COR-L47 (cell line): ENCODE measurements around the gene PLEKHO1.
A peak's percentile ranks its signal among the peaks of the same experiment; 100 is the strongest.
"Not testable (repeated sequence)": the region's sequence is repeated elsewhere in the genome, so short reads cannot be mapped to it uniquely, and the experiment has no call there.

ENCODE experiments used
- DNase-seq: peaks from one replicate; lab custom pipeline; 2025; lab: John Stamatoyannopoulos, UW

The PLEKHO1 gene

GRCh38 chr1:150149271-150150132 is at the start of gene PLEKHO1:
PLEKHO1 (plus strand) TSS chr1:150149916; CDS start chr1:150150258, 342 bp downstream.
- DNase-seq = peak; percentile 76

- DNase-seq = no peak
Observed at GRCh38 chr1:150102986-150103385, 46.7 kb upstream of the PLEKHO1 start.

- DNase-seq = no peak
Observed at GRCh38 chr1:150106341-150106740, 43.4 kb upstream of the PLEKHO1 start.

GRCh38 chr1:150109586-150109985 is 40.1 kb upstream of the PLEKHO1 start:
- DNase-seq = no peak

- DNase-seq = no peak
Observed at GRCh38 chr1:150110116-150110515, 39.6 kb upstream of the PLEKHO1 start.

- no peak for DNase-seq
Observed at GRCh38 chr1:150111670-150112069, 38.0 kb upstream of the PLEKHO1 start.

- no peak for DNase-seq
Observed at GRCh38 chr1:150115121-150115520, 34.6 kb upstream of the PLEKHO1 start.

- no peak for DNase-seq
Observed at GRCh38 chr1:150118716-150119115, 31.0 kb upstream of the PLEKHO1 start.

GRCh38 chr1:150121236-150121862 is 28.4 kb upstream of the PLEKHO1 start:
- no peak for DNase-seq

- DNase-seq = no peak
Observed at GRCh38 chr1:150126811-150127210, 22.9 kb upstream of the PLEKHO1 start.

GRCh38 chr1:150127464-150127863 is 22.3 kb upstream of the PLEKHO1 start:
- no peak for DNase-seq

- no peak for DNase-seq
Observed at GRCh38 chr1:150127868-150128267, 21.8 kb upstream of the PLEKHO1 start.

- DNase-seq = no peak
Observed at GRCh38 chr1:150132372-150132771, 17.3 kb upstream of the PLEKHO1 start.

GRCh38 chr1:150134537-150134936 is 15.2 kb upstream of the PLEKHO1 start:
- DNase-seq = no peak

GRCh38 chr1:150135400-150135799 is 14.3 kb upstream of the PLEKHO1 start:
- not testable (repeated sequence) for DNase-seq

- DNase-seq = no peak
Observed at GRCh38 chr1:150138044-150138443, 11.7 kb upstream of the PLEKHO1 start.

- DNase-seq = no peak
Observed at GRCh38 chr1:150141452-150141851, 8.3 kb upstream of the PLEKHO1 start.

- no peak for DNase-seq
Observed at GRCh38 chr1:150142083-150142482, 7.6 kb upstream of the PLEKHO1 start.

GRCh38 chr1:150144606-150145005 is 5.1 kb upstream of the PLEKHO1 start:
- DNase-seq = no peak

GRCh38 chr1:150146016-150146415 is 3.7 kb upstream of the PLEKHO1 start:
- not testable (repeated sequence) for DNase-seq

- DNase-seq = no peak
Observed at GRCh38 chr1:150146849-150147542, 2.7 kb upstream of the PLEKHO1 start.

- no peak for DNase-seq
Observed at GRCh38 chr1:150148837-150149270, 862 bp upstream of the PLEKHO1 start.
